LHCN-M2 (cell line): ENCODE results near the gene PEX5. TPM values are rescaled to one million over a fixed set of nuclear protein-coding genes. Genes with fewer than 3 reads are reported as not detected.
A peak's percentile ranks its signal among the peaks of the same experiment; 100 is the strongest.
"Not testable (repeated sequence)": the region's sequence is repeated elsewhere in the genome, so short reads cannot be mapped to it uniquely, and the experiment has no call there.

ENCODE experiments used
- DNase-seq: peaks from one replicate; pipeline ENCODE4 v3.0.0-alpha.2; 2012; ENCODE audit warnings: low read depth
- total RNA-seq: library from RNA; depleted of rRNA; stranded (reverse); fragments of >200 nt; gene quantifications from 2 replicates; pipeline ENCODE4 v1.2.3, GENCODE V29; 2014

PEX5 gene
- total RNA-seq, 1 experiment from 2014 or later, result 21.2 TPM

DNA sequence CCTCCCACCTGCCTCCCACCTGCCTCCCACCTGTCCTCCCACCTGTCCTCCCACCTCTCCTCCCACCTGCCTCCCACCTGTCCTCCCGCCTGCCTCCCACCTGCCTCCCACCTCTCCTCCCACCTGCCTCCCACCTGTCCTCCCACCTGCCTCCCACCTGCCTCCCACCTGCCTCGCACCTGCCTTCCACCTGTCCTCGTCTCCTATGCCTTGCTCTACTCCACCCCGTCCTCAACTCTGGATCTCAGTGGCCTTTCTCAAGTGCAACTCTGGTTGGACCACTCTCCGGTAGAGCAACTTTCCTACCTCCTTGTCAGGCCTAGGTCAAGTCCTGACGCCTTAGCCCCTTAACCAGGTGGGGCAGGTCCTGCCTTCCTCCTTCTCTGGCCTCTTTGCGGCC, 29.3 kb upstream of the PEX5 start:
- DNase-seq, result no peak

GRCh38 chr12:7161327-7161726, 28.2 kb upstream of the PEX5 start:
- DNase-seq, result no peak

DNA sequence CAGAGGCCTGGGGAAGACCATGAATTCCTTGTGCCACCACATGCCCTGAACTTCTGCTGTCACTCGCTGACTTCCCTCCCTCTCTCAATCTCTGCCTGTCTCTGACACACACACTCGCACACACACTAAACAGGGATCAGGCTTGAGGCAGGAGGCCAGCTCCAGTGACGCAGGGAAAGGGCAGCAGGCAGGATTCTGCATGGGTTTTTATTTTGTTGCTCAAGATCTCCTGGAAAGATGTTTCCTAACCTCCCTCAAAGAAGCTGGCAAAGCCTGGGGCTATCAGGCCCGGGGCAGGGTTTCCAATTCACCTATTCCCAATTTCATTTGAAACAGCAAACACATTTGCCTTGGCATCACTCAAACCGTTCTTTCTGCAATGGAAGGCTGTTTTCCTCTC, 27.7 kb upstream of the PEX5 start:
- DNase-seq, result peak; percentile 11

GRCh38 chr12:7162691-7163114, 26.8 kb upstream of the PEX5 start:
- no peak for DNase-seq

GRCh38 chr12:7169951-7170350, 19.5 kb upstream of the PEX5 start:
- no peak for DNase-seq

- DNase-seq, result peak; percentile 9
Measured at GRCh38 chr12:7171854-7172253, 17.6 kb upstream of the PEX5 start.

GRCh38 chr12:7175493-7175892, 14.0 kb upstream of the PEX5 start:
- no peak for DNase-seq

- DNase-seq, result no peak
Measured at GRCh38 chr12:7176595-7176994, 12.9 kb upstream of the PEX5 start.

GRCh38 chr12:7178481-7178880, 11.0 kb upstream of the PEX5 start:
- no peak for DNase-seq

DNA sequence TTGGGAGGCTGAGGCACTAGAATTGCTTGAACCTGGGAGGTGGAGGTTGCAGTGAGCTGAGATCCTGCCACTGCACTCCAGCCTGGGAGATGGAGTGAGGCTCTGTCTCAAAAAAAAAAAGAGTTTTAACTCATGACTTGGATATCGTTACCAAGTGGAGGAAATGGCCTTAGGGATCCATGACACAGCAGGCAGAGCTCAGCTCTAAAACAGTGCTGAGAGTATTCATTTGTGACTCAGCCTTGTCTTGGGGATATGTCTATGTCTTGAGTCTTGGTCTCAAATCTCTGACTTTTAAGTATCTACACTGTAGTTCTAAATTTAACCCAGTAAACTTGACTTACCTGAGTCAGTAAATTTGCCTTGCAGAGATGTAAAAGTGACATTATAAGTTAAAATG, 8.8 kb upstream of the PEX5 start:
- DNase-seq, result no peak

- DNase-seq, result not testable (repeated sequence)
Measured at GRCh38 chr12:7186058-7186457, 3.4 kb upstream of the PEX5 start.

DNA sequence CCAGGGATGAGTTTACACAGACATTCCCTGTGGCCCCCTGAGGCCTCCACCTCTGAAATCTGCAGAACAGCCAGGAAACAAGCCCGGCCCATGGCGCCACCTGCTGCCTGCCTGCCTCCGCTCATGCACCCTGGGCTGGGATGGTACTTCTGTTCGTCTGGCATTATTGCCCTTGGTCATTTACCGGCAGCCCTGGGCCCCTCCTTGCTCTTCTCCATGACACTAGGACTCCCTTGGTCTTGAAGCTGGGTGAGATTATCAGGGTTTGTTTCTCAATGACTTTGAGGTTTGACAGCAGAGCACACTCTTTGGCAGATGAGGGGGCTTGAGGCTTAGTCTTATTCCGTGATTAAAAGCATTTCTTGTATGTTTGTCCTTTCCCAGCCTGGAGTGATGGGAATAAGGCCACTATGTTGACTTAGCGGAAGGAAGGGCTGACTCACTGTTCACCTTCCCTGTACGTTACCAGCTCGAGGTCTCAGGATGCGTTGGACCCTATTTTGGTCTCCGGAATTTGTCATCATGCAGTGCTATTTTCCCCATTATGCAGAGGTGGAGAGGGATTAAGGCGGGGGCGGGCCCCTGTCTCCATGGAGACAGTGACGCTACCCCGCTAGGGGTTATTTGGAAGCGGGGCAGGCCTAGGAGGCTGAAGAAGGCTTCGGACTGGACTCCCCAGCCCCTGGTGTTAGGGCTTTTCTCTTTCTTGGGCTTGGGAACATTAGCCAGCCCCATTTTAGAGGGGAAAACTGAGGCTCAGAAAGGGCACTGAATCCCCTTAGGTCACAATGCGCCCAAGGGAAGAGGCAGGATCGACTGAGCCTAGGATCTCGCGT, 706 bp upstream of the PEX5 start:
- peak; percentile 60 for DNase-seq

DNA sequence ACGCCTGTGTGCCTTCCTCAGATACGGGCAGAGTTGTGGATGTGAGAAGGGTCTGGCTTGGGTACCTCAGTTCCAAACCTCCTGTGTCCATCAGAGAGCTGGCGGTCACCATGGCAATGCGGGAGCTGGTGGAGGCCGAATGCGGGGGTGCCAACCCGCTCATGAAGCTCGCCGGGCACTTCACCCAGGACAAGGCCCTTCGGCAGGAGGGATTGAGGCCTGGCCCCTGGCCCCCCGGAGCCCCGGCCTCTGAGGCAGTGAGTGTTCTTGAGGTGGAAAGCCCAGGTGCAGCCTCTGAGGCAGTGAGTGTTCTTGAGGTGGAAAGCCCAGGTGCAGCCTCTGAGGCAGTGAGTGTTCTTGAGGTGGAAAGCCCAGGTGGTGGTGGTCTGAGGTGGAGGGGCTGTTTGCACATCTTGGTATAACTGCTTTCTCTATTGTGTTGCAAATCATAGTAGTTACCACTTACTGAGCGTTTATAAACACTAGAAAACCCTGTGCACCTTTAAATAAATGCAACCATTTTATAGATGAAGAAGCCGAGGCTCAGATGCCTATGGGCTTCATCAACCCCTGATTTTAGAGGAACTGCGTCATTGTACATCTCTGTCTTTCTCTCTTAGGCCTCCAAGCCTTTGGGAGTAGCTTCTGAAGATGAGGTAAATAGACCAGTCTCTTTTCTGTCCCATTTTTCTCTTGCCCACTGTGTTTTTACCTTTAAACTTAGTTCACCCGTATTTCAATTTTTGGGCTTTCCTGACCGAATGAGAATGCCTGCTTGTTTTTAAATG, 976 bp downstream of the PEX5 start:
- peak; percentile 6 for DNase-seq

- DNase-seq, result no peak
Measured at GRCh38 chr12:7193674-7194073, 4.2 kb downstream of the PEX5 start.

GRCh38 chr12:7197841-7198240, 8.4 kb downstream of the PEX5 start:
- DNase-seq, result no peak

DNA sequence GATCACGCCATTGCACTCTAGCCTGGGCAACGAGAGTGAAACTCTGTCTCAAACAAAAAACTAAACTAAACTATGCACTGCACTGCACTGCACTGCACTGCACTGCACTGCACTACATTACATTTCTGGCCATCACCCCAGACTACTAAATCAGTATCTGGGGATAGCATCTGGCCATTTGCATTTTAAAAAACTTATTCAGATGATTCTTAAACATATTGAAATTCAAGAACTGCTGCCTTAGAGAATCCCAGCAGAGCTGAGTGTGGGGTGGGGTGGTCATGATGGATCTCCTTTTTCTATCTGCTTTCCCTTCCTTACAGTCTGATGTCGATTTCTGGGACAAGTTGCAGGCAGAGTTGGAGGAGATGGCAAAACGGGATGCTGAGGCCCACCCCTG, 13.6 kb downstream of the PEX5 start:
- DNase-seq, result no peak

DNA sequence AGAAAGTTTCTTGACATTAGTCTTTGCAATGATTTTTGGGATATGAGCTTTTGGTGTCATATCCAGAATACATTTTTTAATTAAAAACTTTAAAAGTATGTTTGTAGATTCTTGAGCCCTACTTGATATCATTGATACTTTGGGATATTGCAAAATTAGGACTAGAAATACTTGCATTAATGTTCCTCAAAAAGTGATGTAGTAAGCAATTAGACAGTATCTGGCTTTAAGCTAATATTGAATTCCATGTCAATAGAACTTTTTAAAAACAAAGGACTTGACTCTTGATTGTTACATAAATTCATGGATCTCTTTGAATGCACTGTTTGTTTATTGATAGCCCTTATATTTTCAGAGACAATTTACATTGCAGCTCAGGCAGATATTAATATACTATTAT, 15.6 kb downstream of the PEX5 start:
- DNase-seq, result no peak

- no peak for DNase-seq
Measured at GRCh38 chr12:7206691-7207090, 17.2 kb downstream of the PEX5 start.

DNA sequence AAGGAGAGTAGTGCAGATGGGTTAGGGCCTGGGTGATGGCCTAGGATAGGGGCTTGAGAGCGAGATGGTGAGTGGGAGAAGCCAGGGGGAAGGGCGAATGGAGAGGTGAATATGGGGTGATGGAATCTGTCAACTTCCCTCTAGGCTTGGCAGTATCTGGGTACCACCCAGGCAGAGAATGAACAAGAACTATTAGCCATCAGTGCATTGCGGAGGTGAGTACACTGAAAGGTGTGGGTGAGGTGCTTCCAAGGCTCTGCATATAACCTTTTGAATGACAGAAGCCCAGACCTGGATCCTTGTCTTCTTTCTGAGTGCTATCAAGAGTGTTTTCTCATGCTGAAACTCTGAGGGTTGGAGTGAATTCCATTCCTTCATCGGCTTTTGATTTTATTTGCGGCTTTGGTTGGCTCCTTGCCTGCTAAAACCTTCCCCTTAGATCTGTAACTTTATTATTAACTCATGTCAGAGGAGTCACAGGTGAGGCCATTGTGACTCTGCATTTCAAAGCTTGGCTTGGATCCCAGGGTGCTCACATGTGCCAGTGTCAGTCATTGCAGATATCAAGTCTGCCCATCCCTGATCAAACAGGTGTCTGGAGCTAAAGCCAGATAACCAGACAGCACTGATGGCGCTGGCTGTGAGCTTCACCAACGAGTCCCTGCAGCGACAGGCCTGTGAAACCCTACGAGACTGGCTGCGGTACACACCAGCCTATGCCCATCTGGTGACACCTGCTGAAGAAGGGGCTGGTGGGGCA, 18.6 kb downstream of the PEX5 start:
- DNase-seq, result peak; percentile 26

DNA sequence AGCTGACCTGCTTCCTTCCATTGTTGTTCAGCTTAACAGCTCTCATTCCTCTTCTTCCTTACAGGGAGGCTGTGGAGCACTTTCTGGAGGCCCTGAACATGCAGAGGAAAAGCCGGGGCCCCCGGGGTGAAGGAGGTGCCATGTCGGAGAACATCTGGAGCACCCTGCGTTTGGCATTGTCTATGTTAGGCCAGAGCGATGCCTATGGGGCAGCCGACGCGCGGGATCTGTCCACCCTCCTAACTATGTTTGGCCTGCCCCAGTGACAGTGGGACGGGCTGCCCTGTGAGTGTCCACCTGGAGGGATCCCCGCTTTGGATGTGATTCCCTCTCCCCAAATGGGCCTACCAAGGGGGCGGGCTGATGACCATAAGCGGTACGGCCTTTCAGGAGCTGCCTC, 20.5 kb downstream of the PEX5 start:
- DNase-seq, result no peak

DNA sequence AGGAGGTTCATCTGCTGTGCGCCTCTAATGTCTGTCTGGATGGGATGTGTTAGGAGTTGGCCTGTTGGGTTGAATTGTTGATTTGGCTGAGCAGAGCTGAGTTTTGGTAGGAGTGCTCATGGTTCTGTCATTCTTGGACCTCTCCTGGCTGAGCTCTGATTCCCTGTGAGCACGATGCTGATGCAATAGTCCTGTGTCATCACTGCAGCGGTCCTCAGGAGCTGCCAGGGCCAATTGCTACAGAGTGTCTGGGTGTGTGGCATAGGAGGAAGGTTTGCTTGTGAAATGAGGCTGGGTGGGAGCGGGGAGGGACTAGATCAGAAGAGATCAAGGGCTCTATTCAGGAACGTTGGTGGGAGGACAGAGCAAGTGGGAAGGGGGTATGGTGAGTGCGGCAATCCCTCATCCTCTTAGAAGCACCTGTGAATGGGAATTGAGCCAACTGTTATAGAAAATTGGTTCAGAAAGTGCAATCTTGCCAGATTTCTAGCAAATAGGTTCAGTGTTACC, 21.2 kb downstream of the PEX5 start:
- DNase-seq, result no peak

GRCh38 chr12:7212678-7213077, 23.2 kb downstream of the PEX5 start:
- DNase-seq, result no peak
